HepG2 (cell line): ENCODE data around the gene ENGASE. TPM values are rescaled to one million over a fixed set of nuclear protein-coding genes. Genes with fewer than 3 reads are reported as not detected.

Experiments
- CBX5 ChIP-seq: sonication (generic); formaldehyde crosslinking; IDR thresholded peaks from 2 replicates; pipeline ENCODE4 v1.4.0; 2020; ENCODE audit warnings: missing genetic modification reagents, borderline replicate concordance
- ETV5 ChIP-seq: IDR thresholded peaks from 2 replicates; pipeline ENCODE4 v1.6.1; 2018; ENCODE audit warnings: missing biosample characterization, missing genetic modification reagents, inconsistent platforms, borderline replicate concordance
- FOXM1 ChIP-seq: sonication (generic); formaldehyde crosslinking; IDR thresholded peaks from 2 replicates; pipeline ENCODE4 v1.5.0; 2020; ENCODE audit warnings: missing genetic modification reagents
- GFI1 ChIP-seq: sonication (generic); formaldehyde crosslinking; IDR thresholded peaks from 2 replicates; pipeline ENCODE4 v1.5.0; 2020; ENCODE audit warnings: missing genetic modification reagents, mild to moderate bottlenecking, borderline replicate concordance
- KDM4B ChIP-seq: sonication (generic); formaldehyde crosslinking; IDR thresholded peaks from 2 replicates; pipeline ENCODE4 v1.4.0; 2020; ENCODE audit warnings: missing genetic modification reagents
- NCOR1 ChIP-seq: fragments of 200-600 bp; sonication (generic); IDR thresholded peaks from 2 replicates; pipeline ENCODE4 v1.7.0; 2017; ENCODE audit warnings: antibody characterized with exemption, low read length, borderline replicate concordance
- POLR2AphosphoS2 ChIP-seq: IDR thresholded peaks from 2 replicates; pipeline ENCODE4 v1.6.1; 2011; ENCODE audit warnings: low read depth, low read length, improper control_type of control experiment
- PPARG ChIP-seq: conservative IDR thresholded peaks from 2 replicates; pipeline ENCODE4 v1.6.1; 2016; ENCODE audit warnings: missing biosample characterization, missing genetic modification reagents
- RXRA ChIP-seq: sonication (generic); formaldehyde crosslinking; IDR thresholded peaks from 2 replicates; pipeline ENCODE4 v1.5.1; 2020; ENCODE audit warnings: missing genetic modification reagents
- SETDB1 ChIP-seq: sonication (generic); formaldehyde crosslinking; IDR thresholded peaks from 2 replicates; pipeline ENCODE4 v1.5.1; 2020; ENCODE audit warnings: missing genetic modification reagents, mild to moderate bottlenecking, borderline replicate concordance
- TIGD3 ChIP-seq: sonication (generic); formaldehyde crosslinking; IDR thresholded peaks from 2 replicates; pipeline ENCODE4 v1.5.1; 2020; ENCODE audit warnings: mild to moderate bottlenecking, missing genetic modification reagents, borderline replicate concordance
- TP53 ChIP-seq: sonication (generic); formaldehyde crosslinking; conservative IDR thresholded peaks from 2 replicates; pipeline ENCODE4 v1.4.0; 2020; ENCODE audit warnings: missing genetic modification reagents
- ZBTB21 ChIP-seq: sonication (generic); formaldehyde crosslinking; IDR thresholded peaks from 2 replicates; pipeline ENCODE4 v1.4.0; 2020; ENCODE audit warnings: missing genetic modification reagents
- ZBTB33 ChIP-seq: sonication (generic); formaldehyde crosslinking; IDR thresholded peaks from 2 replicates; pipeline ENCODE4 v1.4.0; 2020; ENCODE audit warnings: missing genetic modification reagents
- ZEB1 ChIP-seq: IDR thresholded peaks from 2 replicates; pipeline ENCODE4 v1.6.1; 2012; ENCODE audit warnings: mild to moderate bottlenecking, low read depth, inconsistent platforms; ENCODE audit not compliant: insufficient replicate concordance
- ZFP36 ChIP-seq: fragments of 150-350 bp; IDR thresholded peaks from 2 replicates; pipeline ENCODE4 v1.6.1; 2018; ENCODE audit warnings: borderline replicate concordance, low read length, low read depth; ENCODE audit not compliant: partially characterized antibody
- ZNF17 ChIP-seq: sonication (generic); formaldehyde crosslinking; IDR thresholded peaks from 2 replicates; pipeline ENCODE4 v1.5.0; 2020; ENCODE audit warnings: mild to moderate bottlenecking, missing genetic modification reagents
- ZNF180 ChIP-seq: sonication (generic); formaldehyde crosslinking; IDR thresholded peaks from 2 replicates; pipeline ENCODE4 v1.4.0; 2020; ENCODE audit warnings: low read depth, missing genetic modification reagents, borderline replicate concordance
- ZNF296 ChIP-seq: sonication (generic); formaldehyde crosslinking; conservative IDR thresholded peaks from 2 replicates; pipeline ENCODE4 v1.5.0; 2020; ENCODE audit warnings: mild to moderate bottlenecking, missing genetic modification reagents
- ZNF441 ChIP-seq: sonication (generic); formaldehyde crosslinking; IDR thresholded peaks from 2 replicates; pipeline ENCODE4 v1.7.0; 2021; ENCODE audit warnings: missing genetic modification reagents, borderline replicate concordance
- ZNF549 ChIP-seq: sonication (generic); formaldehyde crosslinking; IDR thresholded peaks from 2 replicates; pipeline ENCODE4 v1.5.0; 2020; ENCODE audit warnings: missing genetic modification reagents
- ZNF564 ChIP-seq: sonication (generic); formaldehyde crosslinking; IDR thresholded peaks from 2 replicates; pipeline ENCODE4 v1.8.1; 2023; ENCODE audit warnings: mild to moderate bottlenecking, missing genetic modification reagents
- ZNF629 ChIP-seq: sonication (generic); formaldehyde crosslinking; conservative IDR thresholded peaks from 2 replicates; pipeline ENCODE4 v1.5.0; 2020; ENCODE audit warnings: missing genetic modification reagents
- ZNF670 ChIP-seq: sonication (generic); formaldehyde crosslinking; IDR thresholded peaks from 2 replicates; pipeline ENCODE4 v1.8.0; 2022; ENCODE audit warnings: mild to moderate bottlenecking, missing genetic modification reagents, borderline replicate concordance
- ZNF839 ChIP-seq: sonication (generic); formaldehyde crosslinking; IDR thresholded peaks from 2 replicates; pipeline ENCODE4 v1.4.0; 2020; ENCODE audit warnings: missing genetic modification reagents, mild to moderate bottlenecking, borderline replicate concordance
- ZNF891 ChIP-seq: sonication (generic); formaldehyde crosslinking; IDR thresholded peaks from 2 replicates; pipeline ENCODE4 v1.5.0; 2020; ENCODE audit warnings: mild to moderate bottlenecking, missing genetic modification reagents
- ZXDC ChIP-seq: sonication (generic); formaldehyde crosslinking; IDR thresholded peaks from 2 replicates; pipeline ENCODE4 v1.5.0; 2020; ENCODE audit warnings: mild to moderate bottlenecking, missing genetic modification reagents
- ZZZ3 ChIP-seq: sonication (generic); formaldehyde crosslinking; IDR thresholded peaks from 2 replicates; pipeline ENCODE4 v1.4.0; 2020; ENCODE audit warnings: missing genetic modification reagents, mild to moderate bottlenecking, borderline replicate concordance
- polyA plus RNA-seq, 8 experiments: library from polyadenylated mRNA; depleted of rRNA in 3 of 8; stranded (reverse) in 7 of 8; unstranded in 1 of 8; fragments of >200 nt; fragmentation: Illumina TruSeq in 4 of 8; extraction: Trizol in 4 of 8; gene quantifications; 2 replicates each; pipeline versions ENCODE4 v1.2.1 to v1.2.3, GENCODE V29; 2011 to 2016; ENCODE audit warnings: low read depth in 4 of 8, missing spikeins in 1 of 8, mixed read lengths in 1 of 8; ENCODE audit not compliant: insufficient read depth in 1 of 8
- total RNA-seq, 5 experiments: library from RNA; depleted of rRNA; stranded (reverse); fragments of >200 nt; fragmentation: Illumina TruSeq; extraction: Trizol; gene quantifications; 2 replicates each; pipeline ENCODE4 v1.2.3, GENCODE V29; 2016; ENCODE audit warnings: low read depth in 1 of 5

Gene ENGASE
- total and polyA plus RNA-seq, 2 of the 13 experiments (the other 11 are each of a cell fraction or from before 2014, with no cell fraction given) = 10.6 to 18.1 TPM

- TF ChIP-seq ZXDC (CRISPR knock-in tag) (no peak), NCOR1 (no peak), ETV5 (CRISPR knock-in tag) (no peak), KDM4B (CRISPR knock-in tag) (peak; percentile 72; the same call in 1 of the 2 replicates), ZBTB21 (no peak), CBX5 (no peak; the same call in 1 of the 2 replicates), ZNF629 (CRISPR knock-in tag) (no peak), TP53 (no peak), ZNF564 (CRISPR knock-in tag) (no peak), ZFP36 (no peak), ZNF891 (CRISPR knock-in tag) (0 out of 2 replicates have a peak, but pooled peaks have one; percentile 13), PPARG (CRISPR knock-in tag) (no peak), ZNF441 (CRISPR knock-in tag) (no peak), SETDB1 (CRISPR knock-in tag) (no peak), ZNF180 (CRISPR knock-in tag) (no peak), TIGD3 (CRISPR knock-in tag) (no peak), ZBTB33 (peak; percentile 45; the same call in 1 of the 2 replicates), ZNF296 (no peak), ZEB1 (no peak), ZNF670 (no peak), RXRA (CRISPR knock-in tag) (0 out of 2 replicates have a peak, but pooled peaks have one; percentile 29), ZNF17 (CRISPR knock-in tag) (no peak), GFI1 (CRISPR knock-in tag) (no peak), POLR2AphosphoS2 (no peak), ZNF549 (CRISPR knock-in tag) (no peak), ZNF839 (CRISPR knock-in tag) (peak; percentile 13; the same call in 1 of the 2 replicates), ZZZ3 (no peak), FOXM1 (CRISPR knock-in tag) (no peak)
Measured at GRCh38 chr17:79045842-79046196, 28.8 kb upstream of the ENGASE start (continued).
